HG03439 (cell line): ENCODE results near the gene HSD3B7.

Experiments used
- ATAC-seq: cut with Tn5 transposase; IDR thresholded peaks from one replicate; pipeline ENCODE4 v1.9.1; 2021; ENCODE audit warnings: mild to moderate bottlenecking, moderate library complexity; ENCODE audit not compliant: unreplicated experiment

The HSD3B7 gene

DNA sequence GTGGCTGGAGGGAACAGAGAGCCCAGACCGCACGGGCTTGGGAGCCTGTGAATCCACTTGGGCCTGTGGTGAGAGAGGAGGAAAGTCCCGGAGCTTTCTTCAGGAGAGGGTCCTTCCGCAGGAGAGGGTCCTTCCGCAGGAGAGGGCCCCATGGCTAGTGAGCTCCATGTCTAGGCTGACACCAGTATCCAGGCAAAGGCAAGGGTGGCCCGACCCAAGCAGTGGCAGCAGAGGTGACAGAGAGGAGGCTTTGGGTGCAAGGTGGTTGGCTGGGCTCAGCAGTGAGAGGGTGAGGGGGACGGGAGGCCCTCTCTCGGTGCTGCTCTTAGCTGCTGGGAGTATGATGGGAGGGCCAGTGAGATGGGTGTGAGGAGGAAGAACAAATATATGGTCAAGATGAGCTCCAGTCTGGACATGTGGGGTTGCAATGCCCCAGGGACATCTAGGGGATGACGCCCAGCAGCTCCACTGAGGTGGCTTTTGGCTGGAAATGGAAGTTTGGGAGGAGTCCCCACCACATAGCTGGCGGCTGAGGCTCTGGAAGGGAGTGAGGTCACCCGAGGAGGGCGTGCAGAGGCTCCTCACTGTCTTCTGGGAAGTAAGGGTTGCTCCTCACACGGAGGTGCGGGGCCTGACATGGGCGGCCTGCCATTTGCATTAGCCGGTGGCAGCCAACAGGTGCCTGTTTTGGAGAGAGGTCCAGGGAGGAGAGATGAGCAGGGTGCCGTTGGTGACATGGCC, 2.3 kb upstream of the HSD3B7 start:
- no peak for ATAC-seq

DNA sequence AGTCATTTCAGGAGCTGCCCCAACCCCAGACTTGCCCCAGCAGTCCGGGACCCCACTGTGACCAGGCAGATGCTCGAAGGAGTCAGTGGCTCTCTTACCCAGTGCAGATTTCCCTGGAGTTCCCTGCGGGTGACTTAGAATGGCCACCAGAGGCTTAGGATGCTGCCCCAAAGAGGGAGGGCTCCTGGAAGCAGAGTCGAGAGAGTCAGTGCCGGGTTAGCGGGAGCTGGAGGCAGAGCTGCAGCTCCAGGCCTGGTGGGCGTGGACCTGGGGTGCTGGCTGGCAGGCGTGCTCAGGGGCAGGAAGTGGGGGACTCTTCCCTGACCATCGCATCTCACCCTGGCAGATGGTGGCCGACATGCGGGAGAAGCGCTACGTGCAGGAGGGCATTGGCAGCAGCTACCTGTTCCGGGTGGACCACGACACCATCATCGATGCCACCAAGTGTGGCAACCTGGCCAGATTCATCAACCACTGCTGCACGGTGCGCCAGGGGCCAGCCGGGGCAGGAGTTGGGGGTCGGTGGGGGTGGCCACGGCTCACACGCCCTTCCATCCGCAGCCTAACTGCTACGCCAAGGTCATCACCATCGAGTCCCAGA, 1.6 kb upstream of the HSD3B7 start:
- no peak for ATAC-seq

DNA sequence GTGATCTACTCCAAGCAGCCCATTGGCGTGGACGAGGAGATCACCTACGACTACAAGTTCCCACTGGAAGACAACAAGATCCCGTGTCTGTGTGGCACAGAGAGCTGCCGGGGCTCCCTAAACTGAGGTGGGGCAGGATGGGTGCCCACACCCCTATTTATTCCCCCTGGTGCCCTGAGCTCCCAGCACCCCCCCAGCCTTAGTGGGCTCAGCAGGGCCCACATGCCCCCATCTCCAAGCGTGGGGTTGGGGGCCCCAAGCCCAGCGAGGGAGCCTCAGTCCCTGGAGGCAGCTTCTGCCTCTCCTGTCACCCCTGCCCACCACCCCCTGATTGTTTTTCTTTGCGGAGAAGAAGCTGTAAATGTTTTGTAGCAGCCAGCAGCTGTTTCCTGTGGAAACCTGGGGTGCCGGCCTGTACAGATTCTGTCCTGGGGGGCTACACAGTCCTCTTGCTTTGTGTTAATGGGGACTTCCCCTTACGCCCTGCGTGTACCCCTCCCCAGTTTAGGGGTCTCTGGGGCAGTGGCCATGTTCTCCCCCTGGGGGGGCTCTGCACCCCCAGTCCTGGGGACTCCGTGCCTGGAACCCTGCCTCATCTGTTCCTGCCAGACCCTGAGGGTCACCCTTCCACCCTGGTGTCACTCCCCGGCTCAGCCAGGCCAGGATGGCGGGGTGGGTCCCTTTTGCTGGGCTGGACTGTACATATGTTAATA, 953 bp upstream of the HSD3B7 start:
- ATAC-seq: no peak

DNA sequence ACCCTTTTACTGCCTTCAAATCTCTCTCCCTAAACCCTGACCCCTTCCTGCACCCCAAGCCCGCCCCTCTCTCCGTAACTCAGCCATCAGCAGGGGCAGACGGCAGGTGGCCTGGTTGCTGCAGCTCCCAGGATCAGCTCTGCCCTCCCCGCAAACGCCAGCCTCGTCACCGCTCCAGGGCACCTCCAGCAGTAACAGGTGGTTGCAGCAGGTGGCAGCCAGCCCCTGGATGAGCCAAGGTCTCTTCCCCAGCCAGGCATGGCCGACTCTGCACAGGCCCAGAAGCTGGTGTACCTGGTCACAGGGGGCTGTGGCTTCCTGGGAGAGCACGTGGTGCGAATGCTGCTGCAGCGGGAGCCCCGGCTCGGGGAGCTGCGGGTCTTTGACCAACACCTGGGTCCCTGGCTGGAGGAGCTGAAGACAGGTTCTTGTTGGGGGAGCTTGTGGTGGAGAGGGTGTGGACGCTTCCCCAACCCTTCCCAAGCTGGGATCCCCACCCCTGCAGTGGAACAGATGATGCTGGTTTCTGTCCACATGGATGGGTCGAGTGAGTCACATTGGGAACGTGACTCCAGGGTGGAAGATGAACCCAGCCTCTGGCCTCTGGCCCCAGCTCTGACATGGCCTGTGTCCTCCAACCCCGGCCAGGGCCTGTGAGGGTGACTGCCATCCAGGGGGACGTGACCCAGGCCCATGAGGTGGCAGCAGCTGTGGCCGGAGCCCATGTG, 558 bp downstream of the HSD3B7 start:
- ATAC-seq: no peak

DNA sequence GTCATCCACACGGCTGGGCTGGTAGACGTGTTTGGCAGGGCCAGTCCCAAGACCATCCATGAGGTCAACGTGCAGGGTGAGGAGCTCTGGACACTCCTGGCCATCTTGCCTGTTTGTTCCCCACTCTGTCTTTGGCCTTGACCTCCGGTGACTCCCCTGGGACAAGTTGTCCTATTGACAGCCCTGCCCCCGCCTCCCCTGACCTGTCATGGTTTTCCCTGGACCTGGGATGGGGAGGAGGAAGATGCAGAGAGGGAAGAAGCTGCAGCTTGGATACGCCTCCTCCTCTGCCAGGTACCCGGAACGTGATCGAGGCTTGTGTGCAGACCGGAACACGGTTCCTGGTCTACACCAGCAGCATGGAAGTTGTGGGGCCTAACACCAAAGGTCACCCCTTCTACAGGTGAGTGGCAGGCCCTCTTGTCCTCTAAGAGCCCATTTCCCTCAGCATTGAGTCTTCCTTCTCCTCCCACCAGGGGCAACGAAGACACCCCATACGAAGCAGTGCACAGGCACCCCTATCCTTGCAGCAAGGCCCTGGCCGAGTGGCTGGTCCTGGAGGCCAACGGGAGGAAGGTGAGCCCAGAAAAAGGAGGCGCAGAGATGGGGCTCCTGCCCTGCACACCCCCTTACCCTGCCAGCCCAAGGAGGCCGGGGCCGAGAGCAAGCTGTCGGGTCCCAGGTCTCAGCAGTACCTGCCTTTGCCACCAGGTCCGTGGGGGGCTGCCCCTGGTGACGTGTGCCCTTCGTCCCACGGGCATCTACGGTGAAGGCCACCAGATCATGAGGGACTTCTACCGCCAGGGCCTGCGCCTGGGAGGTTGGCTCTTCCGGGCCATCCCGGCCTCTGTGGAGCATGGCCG, 1.4 kb downstream of the HSD3B7 start:
- no peak for ATAC-seq

DNA sequence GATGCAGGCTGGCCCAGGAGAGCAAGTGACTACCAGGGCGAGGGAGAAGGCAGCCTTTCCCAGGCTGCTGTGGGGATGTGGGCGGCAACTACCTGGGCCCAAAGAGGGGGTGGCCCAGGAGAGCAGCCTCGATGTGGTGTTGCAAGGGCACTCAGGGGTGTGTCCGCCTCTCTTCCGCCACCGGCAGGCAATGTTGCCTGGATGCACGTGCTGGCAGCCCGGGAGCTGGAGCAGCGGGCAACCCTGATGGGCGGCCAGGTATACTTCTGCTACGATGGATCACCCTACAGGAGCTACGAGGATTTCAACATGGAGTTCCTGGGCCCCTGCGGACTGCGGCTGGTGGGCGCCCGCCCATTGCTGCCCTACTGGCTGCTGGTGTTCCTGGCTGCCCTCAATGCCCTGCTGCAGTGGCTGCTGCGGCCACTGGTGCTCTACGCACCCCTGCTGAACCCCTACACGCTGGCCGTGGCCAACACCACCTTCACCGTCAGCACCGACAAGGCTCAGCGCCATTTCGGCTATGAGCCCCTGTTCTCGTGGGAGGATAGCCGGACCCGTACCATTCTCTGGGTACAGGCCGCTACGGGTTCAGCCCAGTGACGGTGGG, 2.7 kb downstream of the HSD3B7 start:
- ATAC-seq: no peak

DNA sequence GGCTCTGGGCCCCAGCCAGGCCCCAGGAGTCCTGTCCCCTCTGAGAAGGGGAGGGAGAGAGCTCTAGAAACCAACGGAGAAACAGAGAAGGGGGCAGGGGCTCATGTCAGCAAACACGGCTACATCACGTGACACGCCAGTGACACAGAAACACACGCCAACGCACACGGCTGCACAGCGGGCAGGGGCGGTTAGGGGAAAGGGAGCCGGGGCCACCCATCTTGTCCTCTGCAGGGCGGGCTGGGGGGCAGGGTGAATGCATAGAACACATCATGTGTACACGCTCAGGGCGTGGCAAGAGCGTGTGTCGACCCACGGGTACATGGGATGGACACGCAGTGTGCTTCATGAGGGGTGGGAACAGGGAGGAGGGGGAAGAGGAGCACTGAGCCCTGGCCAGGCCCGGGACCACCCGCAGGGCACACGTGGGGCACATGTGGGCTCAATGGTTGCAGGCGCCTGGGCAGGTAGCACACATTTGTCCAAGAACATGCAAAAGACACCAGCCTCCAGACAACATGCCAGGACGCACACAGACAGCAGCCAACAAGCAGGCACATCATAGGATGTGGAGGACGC, 4.6 kb downstream of the HSD3B7 start:
- ATAC-seq: no peak

DNA sequence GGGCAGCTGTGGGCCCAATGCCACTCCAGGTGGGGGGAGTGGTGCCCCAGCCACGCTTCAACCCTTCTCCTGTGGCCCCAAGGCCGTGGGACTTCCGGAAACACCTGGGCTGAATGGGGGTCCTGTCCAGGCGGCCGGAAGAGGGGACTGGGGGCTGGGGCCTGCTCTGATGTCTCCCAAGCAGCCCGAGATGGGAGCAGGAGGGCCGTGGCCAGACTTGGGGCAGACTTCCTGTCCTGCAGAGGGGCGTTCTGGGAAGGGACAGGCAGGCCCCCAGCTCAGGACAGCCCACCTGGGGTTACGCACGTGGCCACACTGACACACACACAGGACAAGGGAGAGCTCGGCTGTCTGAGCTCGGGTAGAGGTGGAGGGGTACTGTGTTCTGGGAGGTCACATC, 5.1 kb downstream of the HSD3B7 start:
- no peak for ATAC-seq

DNA sequence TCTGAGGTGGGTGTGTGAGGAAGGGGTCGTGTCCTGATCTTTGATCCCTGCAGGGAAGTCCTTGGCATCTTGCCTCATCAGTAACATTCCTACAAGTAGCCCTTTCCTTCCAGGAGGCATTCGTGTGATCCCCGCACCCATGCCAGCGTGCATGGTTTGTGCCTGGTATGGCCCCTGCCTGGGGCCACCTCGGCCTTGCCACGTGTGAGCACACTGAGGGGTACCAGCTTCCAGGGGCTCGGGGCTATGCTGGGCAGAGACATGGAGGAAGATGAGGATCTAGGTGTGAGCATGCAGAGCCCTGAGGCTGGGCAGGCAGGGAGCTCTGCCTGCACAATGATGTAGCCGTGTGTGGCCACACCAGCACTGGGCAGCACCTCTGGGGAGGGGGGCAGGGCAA, 6.0 kb downstream of the HSD3B7 start:
- ATAC-seq: no peak

DNA sequence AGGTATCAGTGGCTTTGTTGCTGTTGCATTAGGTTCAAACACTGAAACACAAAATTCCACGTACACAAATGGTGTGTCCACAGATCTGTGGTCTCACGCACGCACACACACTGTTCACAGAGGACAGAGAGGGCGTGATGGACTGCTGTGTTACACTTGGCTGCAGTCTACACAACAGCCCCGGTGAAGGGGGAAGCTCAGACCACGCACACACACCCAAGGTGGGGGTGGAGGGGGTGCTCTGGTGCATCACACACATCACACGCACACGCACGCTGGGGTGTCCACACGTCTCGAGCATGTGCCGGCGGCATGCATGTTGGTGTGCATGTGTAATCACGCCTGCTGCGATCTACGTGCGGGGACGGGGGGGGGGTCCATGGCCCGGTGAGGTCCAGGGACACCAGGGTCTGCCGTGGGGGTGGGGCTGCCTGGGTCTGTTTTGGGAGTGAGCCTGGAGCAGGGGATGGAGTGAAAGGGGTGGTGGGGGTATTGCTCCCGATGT, 7.3 kb downstream of the HSD3B7 start:
- ATAC-seq: no peak

DNA sequence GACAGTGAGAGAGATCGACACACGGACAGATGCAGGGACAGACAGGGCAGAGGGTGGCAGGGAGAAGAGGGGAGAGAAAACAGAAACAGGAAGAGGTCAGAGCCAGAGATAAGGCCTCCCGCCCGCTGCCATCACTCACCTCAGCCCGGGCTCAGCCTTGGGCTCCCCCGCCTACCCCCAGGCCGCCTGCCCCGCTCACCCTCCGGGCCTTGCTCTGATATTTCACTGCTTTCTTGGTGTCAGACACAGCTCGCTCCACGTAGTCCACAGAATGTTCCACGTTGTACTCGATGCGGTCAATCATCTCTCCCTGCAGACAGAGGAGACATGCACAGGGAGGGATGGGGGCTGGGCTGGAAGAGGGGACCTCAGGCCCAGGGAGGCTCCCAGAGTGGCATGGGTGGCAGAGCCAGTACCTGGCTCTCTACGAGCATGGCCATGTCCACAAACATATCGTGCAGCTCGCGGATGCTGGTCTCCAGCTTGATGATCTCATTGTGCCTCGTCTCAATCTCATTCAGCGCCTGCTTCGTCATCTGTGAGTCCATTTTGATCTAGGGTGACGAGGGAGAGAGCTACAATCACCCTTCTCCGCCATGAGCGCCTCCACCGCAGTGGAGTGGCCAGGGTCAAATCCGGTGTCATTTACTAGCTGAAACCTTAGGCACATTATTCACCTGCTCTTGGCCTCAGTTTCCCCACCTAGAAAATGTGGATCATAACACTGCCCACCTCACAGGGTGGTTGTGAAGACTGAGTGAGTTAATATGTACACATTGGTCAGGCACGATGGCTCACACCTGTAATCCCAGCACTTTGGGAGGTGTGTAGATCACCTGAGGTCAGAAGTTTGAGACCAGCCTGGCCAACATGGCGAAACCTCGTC, 8.2 kb downstream of the HSD3B7 start:
- ATAC-seq: no peak

DNA sequence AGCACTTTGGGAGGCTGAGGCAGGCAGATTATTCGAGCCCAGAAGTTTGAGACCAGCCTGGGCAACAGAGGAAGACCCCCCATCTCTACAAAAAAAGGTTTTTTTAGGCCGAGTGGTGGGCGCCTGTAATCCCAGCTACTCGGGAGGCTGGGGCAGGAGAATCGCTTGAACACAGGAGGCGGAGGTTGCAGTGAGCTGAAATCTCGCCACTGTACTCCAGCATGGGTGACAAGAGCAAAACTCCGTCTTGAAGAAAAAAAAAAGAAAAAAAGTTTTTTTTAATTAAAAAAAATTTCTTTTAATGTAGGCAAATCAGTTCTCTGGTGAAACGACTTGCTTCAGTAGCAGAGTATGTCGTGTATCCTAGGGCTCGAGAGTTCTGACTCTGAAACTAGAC, 10.9 kb downstream of the HSD3B7 start:
- ATAC-seq: no peak

DNA sequence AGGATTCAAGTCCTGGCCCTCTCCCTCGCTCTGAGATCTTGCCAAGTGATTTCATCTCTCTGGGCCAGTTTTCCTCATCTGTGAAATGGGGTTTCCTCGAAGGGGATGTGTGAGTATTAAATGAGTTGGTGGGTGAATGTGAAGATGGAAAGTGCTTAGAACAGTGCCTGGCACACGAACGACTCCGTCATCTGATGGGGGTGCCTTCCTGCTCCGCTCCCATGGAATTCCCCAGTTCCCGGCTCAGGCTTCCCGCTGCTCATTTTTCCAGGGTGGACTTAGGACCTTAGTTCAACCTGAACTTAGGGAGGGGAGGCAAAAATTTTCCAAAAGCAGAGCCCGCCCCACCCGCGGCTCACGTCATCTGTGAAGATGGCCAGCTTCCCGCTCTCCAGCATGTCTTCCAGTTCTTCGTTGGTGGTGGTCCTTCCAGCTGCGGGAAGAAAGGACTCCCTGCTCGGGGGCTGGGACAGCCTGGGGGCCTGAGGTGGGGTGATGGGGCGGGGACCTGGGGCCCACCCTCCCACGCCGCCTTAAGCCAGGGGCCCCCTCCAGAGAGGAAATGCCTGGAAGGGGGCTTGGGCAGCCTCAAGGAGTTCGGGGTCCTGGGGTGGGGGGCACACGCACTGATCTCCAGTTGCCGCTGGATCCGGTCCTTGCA, 11.4 kb downstream of the HSD3B7 start:
- ATAC-seq: no peak

DNA sequence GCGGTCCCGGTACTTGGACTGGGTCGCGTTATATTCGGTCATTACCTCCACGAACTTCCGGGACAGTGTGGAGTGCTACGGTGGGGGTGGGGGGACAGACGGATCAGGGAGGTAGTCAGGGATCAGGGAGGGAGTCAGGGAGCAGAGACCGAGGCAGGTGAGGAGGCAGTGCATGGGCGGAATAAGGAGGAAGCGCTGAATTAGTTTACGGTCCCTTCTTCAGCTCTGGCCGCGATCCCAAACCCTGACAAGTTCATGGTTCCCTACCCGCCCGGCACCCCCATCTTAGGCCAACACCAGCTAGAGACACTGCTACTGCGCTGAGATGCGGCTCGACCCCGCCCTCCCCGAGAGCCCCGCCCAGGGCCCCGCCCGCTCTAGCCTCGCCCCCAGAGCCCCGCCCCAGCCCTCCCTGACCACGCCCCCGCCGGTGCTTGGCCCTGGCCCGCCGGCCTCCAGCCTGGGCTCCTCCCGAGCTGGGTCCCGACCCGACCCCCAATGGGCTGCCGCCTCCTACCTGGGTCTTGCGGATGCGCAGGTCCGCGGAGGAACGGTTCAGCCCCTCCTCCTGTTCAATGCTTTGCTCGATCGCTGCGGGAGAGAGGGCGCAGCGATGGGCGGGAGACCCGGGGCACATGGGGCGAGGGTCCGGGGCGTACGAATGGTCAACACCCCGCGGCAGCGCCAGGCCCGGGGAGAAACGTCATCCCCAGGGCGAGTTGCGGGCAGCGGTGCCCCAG, 12.1 kb downstream of the HSD3B7 start:
- ATAC-seq: peak; percentile 47

DNA sequence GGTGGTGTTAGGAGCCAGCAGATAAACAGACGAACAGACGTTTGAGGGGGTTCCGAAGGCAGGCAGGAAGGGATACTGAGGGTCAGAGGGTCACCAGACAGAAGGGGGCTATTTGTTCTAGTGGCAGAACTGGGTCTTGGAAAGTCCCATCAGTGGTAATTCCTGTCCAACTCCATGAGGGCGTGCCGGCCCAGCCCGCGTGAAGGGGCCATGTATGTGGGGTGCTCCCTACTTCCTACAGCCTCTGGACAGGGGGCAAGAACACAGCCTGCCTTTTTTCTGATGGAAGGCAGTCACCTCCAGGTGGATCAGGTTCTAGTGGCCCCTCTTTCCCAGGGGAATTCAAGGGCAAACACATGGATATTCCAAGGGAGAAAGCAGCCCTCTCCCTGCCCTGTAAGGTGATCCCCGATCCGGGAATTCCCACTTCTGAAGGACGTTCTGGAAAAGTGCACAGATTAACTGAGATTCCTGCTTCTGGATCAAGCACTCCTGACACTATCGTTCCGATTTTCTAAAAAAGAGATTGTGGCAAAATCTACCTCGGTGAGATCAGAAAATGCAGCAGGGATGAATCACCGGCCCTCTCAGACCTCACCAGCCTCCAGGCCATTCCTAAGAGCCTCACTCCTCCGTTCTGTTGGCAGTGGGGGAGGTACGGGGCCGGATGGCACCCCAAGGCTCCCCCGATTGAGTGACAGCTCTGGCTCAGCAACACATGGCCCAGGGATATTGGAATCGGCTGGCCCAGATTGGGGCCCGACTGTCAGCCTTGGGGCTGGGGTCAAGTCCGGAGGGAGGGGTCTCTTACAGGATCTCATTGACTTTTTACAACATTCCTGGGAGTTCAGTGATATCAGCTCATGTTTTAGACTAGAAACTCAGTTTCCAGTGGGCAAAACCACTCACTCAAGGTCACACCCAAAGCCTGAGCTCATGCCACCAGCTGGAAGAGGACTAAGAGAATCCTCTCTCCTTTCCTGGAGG, 13.0 kb downstream of the HSD3B7 start:
- no peak for ATAC-seq
